Astrocyte (in vitro differentiated cells and primary cell): ENCODE measurements around the gene S100B. TPM values are rescaled to one million over a fixed set of nuclear protein-coding genes. Genes with fewer than 3 reads are reported as not detected.

Experiments used
- DNase-seq: peaks from one replicate; pipeline ENCODE4 v3.0.0-alpha.2; 2010; ENCODE audit warnings: low read depth
- FAIRE-seq: peaks from 2 replicates; lab custom pipeline; 2011; peaks lifted over from hg19 to GRCh38; lab: Jason Lieb, UNC
- H2AFZ ChIP-seq: 2 replicates; pipeline ENCODE4 v1.6.0; 2012; ENCODE audit warnings: low read depth, low read length, inconsistent platforms
- H3K27ac ChIP-seq: 2 replicates; pipeline ENCODE4 v1.5.1; 2011; ENCODE audit warnings: low read depth, low read length, inconsistent platforms
- H3K27me3 ChIP-seq: 2 replicates; pipeline ENCODE4 v1.6.0; 2011; ENCODE audit warnings: low read length, inconsistent platforms; ENCODE audit not compliant: insufficient read depth
- H3K36me3 ChIP-seq: 2 replicates; pipeline ENCODE4 v1.5.1; 2011; ENCODE audit warnings: low read length, inconsistent platforms; ENCODE audit not compliant: insufficient read depth
- H3K4me1 ChIP-seq: 2 replicates; pipeline ENCODE4 v1.5.1; 2011; ENCODE audit warnings: low read length, inconsistent platforms; ENCODE audit not compliant: insufficient read depth
- H3K4me2 ChIP-seq: 2 replicates; pipeline ENCODE4 v1.6.0; 2012; ENCODE audit warnings: low read length, inconsistent platforms
- H3K4me3 ChIP-seq: 2 replicates; pipeline ENCODE4 v1.5.1; 2011; ENCODE audit warnings: low read depth, mild to moderate bottlenecking, low read length, inconsistent platforms; ENCODE audit not compliant: insufficient read depth
- H3K79me2 ChIP-seq: 2 replicates; pipeline ENCODE4 v1.6.0; 2012; ENCODE audit warnings: mild to moderate bottlenecking, low read length, inconsistent platforms; ENCODE audit not compliant: insufficient read depth
- H3K9ac ChIP-seq: 2 replicates; pipeline ENCODE4 v1.6.0; 2012; ENCODE audit warnings: mild to moderate bottlenecking, low read length, inconsistent platforms
- H3K9me3 ChIP-seq: 2 replicates; pipeline ENCODE4 v1.5.1; 2012; ENCODE audit warnings: low read depth, mild to moderate bottlenecking, low read length, inconsistent platforms; ENCODE audit not compliant: insufficient read depth
- H4K20me1 ChIP-seq: 2 replicates; pipeline ENCODE4 v1.6.0; 2012; ENCODE audit warnings: low read length, inconsistent platforms; ENCODE audit not compliant: insufficient read depth
- H3K27ac Mint-ChIP-seq: one replicate; pipeline ENCODE4 v1.8.0; 2021; ENCODE audit warnings: mild to moderate bottlenecking, mixed read lengths; ENCODE audit not compliant: unreplicated experiment
- H3K27me3 Mint-ChIP-seq: one replicate; pipeline ENCODE4 v1.8.0; 2021; ENCODE audit warnings: low read depth, mixed read lengths; ENCODE audit not compliant: unreplicated experiment
- H3K36me3 Mint-ChIP-seq: one replicate; pipeline ENCODE4 v1.8.0; 2021; ENCODE audit warnings: low read depth, mixed read lengths; ENCODE audit not compliant: unreplicated experiment
- H3K4me1 Mint-ChIP-seq: one replicate; pipeline ENCODE4 v1.8.0; 2021; ENCODE audit warnings: low read depth, mixed read lengths; ENCODE audit not compliant: unreplicated experiment
- H3K4me3 Mint-ChIP-seq: one replicate; pipeline ENCODE4 v1.8.0; 2021; ENCODE audit warnings: mild to moderate bottlenecking, moderate library complexity, mixed read lengths; ENCODE audit not compliant: unreplicated experiment
- H3K9me3 Mint-ChIP-seq: one replicate; pipeline ENCODE4 v1.8.0; 2021; ENCODE audit warnings: mild to moderate bottlenecking, mixed read lengths; ENCODE audit not compliant: unreplicated experiment
- EZH2 ChIP-seq: IDR thresholded peaks from 2 replicates; pipeline ENCODE4 v1.6.1; 2012; ENCODE audit warnings: mild to moderate bottlenecking, low read length, inconsistent platforms; ENCODE audit not compliant: insufficient read depth
- total RNA-seq: library from RNA; stranded (reverse); gene quantifications from 2 replicates; pipeline ENCODE4 v1.2.1, GENCODE V29; 2021
- TF ChIP-seq, protein P1 (sequence below): IDR thresholded peaks from 2 replicates; pipeline ENCODE4 v1.5.1; 2011; ENCODE audit warnings: low read depth, mild to moderate bottlenecking, inconsistent platforms, low read length, moderate library complexity; ENCODE audit not compliant: insufficient read depth

Gene S100B
- total RNA-seq, 1 donor from 2014 or later, result 2.0 TPM

DNA sequence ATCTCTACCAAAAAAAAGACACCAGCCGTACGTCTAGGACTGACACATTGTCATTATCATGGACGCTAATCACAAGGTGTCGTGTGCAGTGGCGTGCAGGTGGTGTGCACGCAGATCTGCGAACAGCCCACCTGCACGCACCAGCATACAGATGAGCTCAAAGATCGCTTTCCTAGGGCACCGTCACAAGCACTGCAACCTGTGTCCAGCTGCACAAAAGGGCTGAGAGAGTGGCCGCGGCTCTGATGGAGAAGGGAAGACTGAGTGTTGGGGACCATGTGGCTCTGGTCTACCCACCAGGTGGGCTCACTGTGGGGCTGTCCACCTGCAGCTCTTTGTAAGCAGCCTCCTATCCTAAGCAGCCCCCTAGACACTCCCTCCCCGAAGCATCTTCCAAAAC lies 50.9 kb downstream of the S100B start:
- Histone ChIP-seq H3K4me2 (no peak overlapping the region), H3K9me3 (no peaks in the 10 kb centered on the region), H3K4me1 (no peaks in the 10 kb centered on the region), H3K27me3 (no peaks in the 10 kb centered on the region), H4K20me1 (no peaks in the 10 kb centered on the region), H3K79me2 (no peaks in the 10 kb centered on the region), H3K4me3 (no peak overlapping the region), H3K36me3 (peaks cover 18% of the 10 kb centered on the region), H3K27ac (no peak overlapping the region), H3K9ac (no peak overlapping the region), H2AFZ (no peak overlapping the region)
- TF ChIP-seq, protein P1, sequence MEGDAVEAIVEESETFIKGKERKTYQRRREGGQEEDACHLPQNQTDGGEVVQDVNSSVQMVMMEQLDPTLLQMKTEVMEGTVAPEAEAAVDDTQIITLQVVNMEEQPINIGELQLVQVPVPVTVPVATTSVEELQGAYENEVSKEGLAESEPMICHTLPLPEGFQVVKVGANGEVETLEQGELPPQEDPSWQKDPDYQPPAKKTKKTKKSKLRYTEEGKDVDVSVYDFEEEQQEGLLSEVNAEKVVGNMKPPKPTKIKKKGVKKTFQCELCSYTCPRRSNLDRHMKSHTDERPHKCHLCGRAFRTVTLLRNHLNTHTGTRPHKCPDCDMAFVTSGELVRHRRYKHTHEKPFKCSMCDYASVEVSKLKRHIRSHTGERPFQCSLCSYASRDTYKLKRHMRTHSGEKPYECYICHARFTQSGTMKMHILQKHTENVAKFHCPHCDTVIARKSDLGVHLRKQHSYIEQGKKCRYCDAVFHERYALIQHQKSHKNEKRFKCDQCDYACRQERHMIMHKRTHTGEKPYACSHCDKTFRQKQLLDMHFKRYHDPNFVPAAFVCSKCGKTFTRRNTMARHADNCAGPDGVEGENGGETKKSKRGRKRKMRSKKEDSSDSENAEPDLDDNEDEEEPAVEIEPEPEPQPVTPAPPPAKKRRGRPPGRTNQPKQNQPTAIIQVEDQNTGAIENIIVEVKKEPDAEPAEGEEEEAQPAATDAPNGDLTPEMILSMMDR, result no peak
- TF ChIP-seq EZH2, result no peak
- H3K36me3 Mint-ChIP-seq, result peaks cover 16% of the 10 kb centered on the region
- H3K27me3 Mint-ChIP-seq, result no peaks in the 10 kb centered on the region
- DNase-seq, result no peak
- H3K4me1 Mint-ChIP-seq, result no peaks in the 10 kb centered on the region
- no peak overlapping the region for H3K27ac Mint-ChIP-seq
- no peaks in the 10 kb centered on the region for H3K9me3 Mint-ChIP-seq
- no peak overlapping the region for H3K4me3 Mint-ChIP-seq
- no peak for FAIRE-seq

- Mint-ChIP-seq H3K27ac (no peak overlapping the region), H3K9me3 (no peaks in the 10 kb centered on the region), H3K27me3 (no peaks in the 10 kb centered on the region), H3K4me1 (no peaks in the 10 kb centered on the region), H3K36me3 (peaks cover 18% of the 10 kb centered on the region), H3K4me3 (no peak overlapping the region)
- TF ChIP-seq, protein P1, result no peak
- no peak for TF ChIP-seq EZH2
- no peaks in the 10 kb centered on the region for H3K27me3 ChIP-seq
- peaks cover 22% of the 10 kb centered on the region for H3K36me3 ChIP-seq
- DNase-seq (no peak), FAIRE-seq (no peak)
- H4K20me1 ChIP-seq, result no peaks in the 10 kb centered on the region
- H3K27ac ChIP-seq, result no peak overlapping the region
- H3K9me3 ChIP-seq, result no peaks in the 10 kb centered on the region
- no peak overlapping the region for H2AFZ ChIP-seq
- no peaks in the 10 kb centered on the region for H3K4me1 ChIP-seq
- H3K79me2 ChIP-seq, result no peaks in the 10 kb centered on the region
- no peak overlapping the region for H3K4me3 ChIP-seq
- no peak overlapping the region for H3K4me2 ChIP-seq
- H3K9ac ChIP-seq, result no peak overlapping the region
Measured at GRCh38 chr21:46552865-46553379, 52.0 kb downstream of the S100B start.

DNA sequence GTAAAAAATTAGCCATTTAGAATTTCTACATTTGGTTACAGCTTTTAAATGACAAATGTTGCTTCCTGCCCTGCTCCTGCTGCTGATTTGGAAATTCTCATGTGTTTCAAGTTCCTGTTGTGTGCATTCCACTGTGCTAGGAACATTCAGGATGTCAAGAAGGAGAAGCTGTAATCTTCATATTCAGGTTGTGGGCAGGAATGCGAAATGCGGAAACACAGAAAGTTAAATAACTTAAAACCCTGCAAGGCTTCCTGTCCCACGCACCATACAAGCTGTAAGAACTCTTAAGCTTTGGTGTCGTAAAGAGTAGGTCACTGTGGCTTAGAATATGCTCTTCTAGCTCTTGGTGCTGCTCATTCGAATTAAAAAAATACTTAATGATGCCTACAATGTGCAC lies 52.6 kb downstream of the S100B start:
- Histone ChIP-seq H3K27ac (no peak overlapping the region), H3K36me3 (peaks cover 22% of the 10 kb centered on the region), H3K4me1 (no peaks in the 10 kb centered on the region), H3K4me3 (no peak overlapping the region), H3K27me3 (no peaks in the 10 kb centered on the region), H2AFZ (no peak overlapping the region), H4K20me1 (no peaks in the 10 kb centered on the region), H3K9me3 (no peaks in the 10 kb centered on the region), H3K79me2 (no peaks in the 10 kb centered on the region), H3K4me2 (no peak overlapping the region), H3K9ac (no peak overlapping the region)
- FAIRE-seq (no peak), DNase-seq (no peak)
- Mint-ChIP-seq H3K27ac (no peak overlapping the region), H3K9me3 (no peaks in the 10 kb centered on the region), H3K4me1 (no peaks in the 10 kb centered on the region), H3K27me3 (no peaks in the 10 kb centered on the region), H3K36me3 (peaks cover 18% of the 10 kb centered on the region), H3K4me3 (no peak overlapping the region)
- TF ChIP-seq, protein P1, result no peak
- no peak for TF ChIP-seq EZH2
